EL (cell line): ENCODE data around the gene SASH3.

ENCODE experiments used
- DNase-seq: peaks from one replicate; pipeline ENCODE4 v3.0.0-alpha.2; 2016

The SASH3 gene

GRCh38 chrX:129760155-129760554, 19.6 kb upstream of the SASH3 start:
- DNase-seq = no peak

GRCh38 chrX:129760981-129761380, 18.8 kb upstream of the SASH3 start:
- DNase-seq = no peak

GRCh38 chrX:129761596-129761995, 18.2 kb upstream of the SASH3 start:
- no peak for DNase-seq

- no peak for DNase-seq
Measured at GRCh38 chrX:129762448-129762847, 17.3 kb upstream of the SASH3 start.

GRCh38 chrX:129763666-129764065, 16.1 kb upstream of the SASH3 start:
- DNase-seq = no peak

- no peak for DNase-seq
Measured at GRCh38 chrX:129768186-129768585, 11.6 kb upstream of the SASH3 start.

- DNase-seq = no peak
Measured at GRCh38 chrX:129768586-129769466, 10.9 kb upstream of the SASH3 start.

GRCh38 chrX:129769467-129770154, 10.1 kb upstream of the SASH3 start:
- DNase-seq = no peak

- no peak for DNase-seq
Measured at GRCh38 chrX:129771266-129771995, 8.3 kb upstream of the SASH3 start.

- DNase-seq = no peak
Measured at GRCh38 chrX:129772796-129773431, 6.8 kb upstream of the SASH3 start.

GRCh38 chrX:129773649-129774458, 5.9 kb upstream of the SASH3 start:
- DNase-seq = no peak

GRCh38 chrX:129777218-129778030, 2.3 kb upstream of the SASH3 start:
- no peak for DNase-seq

GRCh38 chrX:129779086-129779672, 570 bp upstream of the SASH3 start:
- DNase-seq = no peak

- no peak for DNase-seq
Measured at GRCh38 chrX:129780441-129781105, 824 bp downstream of the SASH3 start.

- no peak for DNase-seq
Measured at GRCh38 chrX:129781134-129781672, 1.5 kb downstream of the SASH3 start.

- DNase-seq = no peak
Measured at GRCh38 chrX:129781680-129782495, 2.1 kb downstream of the SASH3 start.

GRCh38 chrX:129782706-129783105, 3.0 kb downstream of the SASH3 start:
- DNase-seq = no peak

GRCh38 chrX:129783291-129783713, 3.6 kb downstream of the SASH3 start:
- no peak for DNase-seq

GRCh38 chrX:129784371-129784770, 4.6 kb downstream of the SASH3 start:
- DNase-seq = no peak
